Muscle of back (tissue), 11 donors: ENCODE results near the gene TNPO1. TPM values are rescaled to one million over a fixed set of nuclear protein-coding genes. Genes with fewer than 3 reads are reported as not detected.

Experiments
- DNase-seq, 3 donors: peaks; one replicate each; pipeline versions ENCODE4 v3.0.0 to v3.0.0-alpha.2; 2013
- polyA plus RNA-seq, 10 donors: library from polyadenylated mRNA; unstranded; fragments of 120-200 nt; gene quantifications; one replicate each; pipeline ENCODE4 v1.2.1, GENCODE V29; 2013; ENCODE audit not compliant: insufficient read length in 10 of 10

TNPO1 gene
- polyA plus RNA-seq, 10 donors = 62.0 to 106 (median 80.6) TPM

DNA sequence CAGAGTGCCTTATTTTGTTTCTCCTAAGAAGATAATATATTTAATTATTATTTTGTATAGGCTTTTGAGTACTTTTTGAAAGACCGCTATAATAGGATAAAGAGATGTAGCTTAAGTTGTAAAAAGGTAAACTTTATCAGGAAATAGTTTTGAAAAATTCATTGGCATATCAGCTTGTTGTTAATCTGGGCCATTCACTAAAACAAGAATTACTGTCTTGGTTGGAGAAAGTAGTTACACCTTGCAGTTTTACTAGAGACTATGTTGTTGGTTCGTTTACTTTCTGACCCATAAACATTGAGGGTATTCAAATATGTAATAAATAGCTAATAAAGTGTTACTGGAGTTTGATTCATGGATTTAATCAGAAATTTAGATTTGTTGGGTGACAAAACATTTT lies 33.7 kb downstream of the TNPO1 start:
- DNase-seq = no peak

GRCh38 chr5:72852356-72852755 lies 35.9 kb downstream of the TNPO1 start:
- no peak for DNase-seq

DNA sequence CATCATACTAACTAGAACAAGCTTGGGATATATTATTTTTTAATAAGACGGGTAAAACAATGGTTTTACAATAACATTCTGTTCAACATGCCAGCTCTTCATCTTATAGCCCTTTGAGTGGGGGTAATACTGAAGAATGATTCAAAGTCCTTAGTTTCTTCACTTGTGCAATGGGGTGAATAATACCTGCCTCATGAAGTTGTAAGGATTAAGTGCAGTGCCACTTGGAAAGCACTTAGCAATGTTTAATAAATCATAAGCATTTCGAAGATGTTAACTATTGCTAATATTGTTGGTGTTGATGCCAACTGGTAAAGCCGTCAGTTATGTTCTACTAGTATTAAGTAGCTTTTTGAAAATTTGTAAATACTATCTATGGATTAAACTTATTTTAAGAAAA lies 38.0 kb downstream of the TNPO1 start:
- no peak for DNase-seq

DNA sequence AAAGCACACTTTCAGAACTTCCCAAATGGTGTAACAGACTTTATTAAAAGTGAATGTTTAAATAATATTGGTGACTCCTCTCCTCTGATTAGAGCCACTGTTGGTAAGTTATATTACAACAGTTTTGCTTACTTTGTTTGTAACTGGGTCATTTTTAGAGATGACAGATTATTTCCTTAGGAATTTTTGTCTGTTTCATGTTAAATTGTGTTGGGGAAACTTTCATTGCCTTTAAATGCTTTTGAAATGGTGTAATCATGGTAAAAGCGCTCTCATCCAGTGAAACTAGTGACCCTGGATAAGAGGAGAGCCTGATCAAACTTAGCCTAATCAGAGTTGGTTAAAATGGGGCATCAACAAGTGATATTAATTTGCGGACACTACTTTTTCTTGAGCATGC lies 39.4 kb downstream of the TNPO1 start:
- DNase-seq = no peak

- no peak for DNase-seq
Observed at GRCh38 chr5:72857396-72857795, 40.9 kb downstream of the TNPO1 start.

GRCh38 chr5:72859127-72859526 lies 42.7 kb downstream of the TNPO1 start:
- no peak for DNase-seq

DNA sequence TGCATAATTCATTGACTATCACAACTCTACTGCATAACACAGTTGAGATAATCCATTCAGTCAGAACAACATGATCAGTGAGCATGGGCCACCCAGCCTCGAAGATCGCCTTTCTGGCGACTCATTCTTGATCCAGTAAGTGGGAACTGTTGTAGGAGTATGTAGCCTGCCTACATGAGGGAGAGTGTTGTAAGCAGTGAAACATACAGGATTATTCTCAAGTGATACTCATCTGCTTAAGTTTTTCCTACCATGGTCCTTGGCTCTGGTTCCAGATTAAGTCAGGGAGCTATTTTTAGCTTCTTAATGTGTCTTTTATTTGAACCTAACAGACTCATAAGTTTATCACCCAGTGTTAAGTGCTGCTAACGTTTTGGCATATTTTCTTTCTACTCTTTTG lies 44.0 kb downstream of the TNPO1 start:
- DNase-seq = peak; percentile 21 to 45 (median 32)

GRCh38 chr5:72871366-72872024 lies 55.0 kb downstream of the TNPO1 start:
- no peak for DNase-seq

DNA sequence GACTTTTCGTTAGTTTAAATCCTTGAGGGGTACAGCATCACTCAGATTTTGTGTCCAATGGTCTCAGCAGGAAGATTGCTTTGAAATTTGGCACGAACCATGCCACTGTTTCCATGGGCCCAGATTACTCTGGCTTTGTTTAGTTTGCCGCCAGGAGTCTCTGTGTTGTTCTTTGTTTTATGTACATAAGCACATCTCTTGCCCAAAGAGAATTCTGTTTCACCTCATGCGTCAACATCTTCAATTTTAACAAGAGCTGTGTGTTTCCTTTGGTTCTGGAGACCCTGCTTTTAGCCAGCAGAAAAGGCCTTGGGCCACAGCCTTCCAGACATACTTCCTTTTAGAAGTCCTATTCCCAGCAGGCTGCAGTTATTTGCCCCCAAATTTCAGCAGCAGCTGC lies 62.4 kb downstream of the TNPO1 start:
- no peak for DNase-seq

GRCh38 chr5:72882989-72883388 lies 66.5 kb downstream of the TNPO1 start:
- DNase-seq = no peak

GRCh38 chr5:72883850-72884249 lies 67.4 kb downstream of the TNPO1 start:
- DNase-seq = no peak

GRCh38 chr5:72884892-72885291 lies 68.4 kb downstream of the TNPO1 start:
- DNase-seq = no peak

- DNase-seq = no peak
Observed at GRCh38 chr5:72885824-72886223, 69.4 kb downstream of the TNPO1 start.

DNA sequence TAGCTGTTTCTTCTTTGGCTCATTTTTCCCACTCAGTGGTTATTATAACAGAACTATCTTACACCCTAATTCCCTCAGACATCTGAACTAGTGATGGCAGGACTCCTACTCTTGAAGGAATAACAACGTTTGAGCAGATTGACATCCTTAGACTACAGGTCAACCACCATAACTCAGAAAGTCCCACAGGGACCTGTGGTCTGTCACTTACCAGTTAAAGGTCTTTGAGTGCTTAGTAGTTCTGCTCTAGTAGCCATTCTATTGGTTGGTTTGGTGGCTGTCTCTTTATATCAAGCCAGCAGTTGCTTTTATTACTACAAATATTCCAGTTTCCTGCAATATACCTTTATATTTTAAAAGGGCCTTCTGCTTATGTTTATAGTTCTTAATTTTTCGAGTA lies 72.1 kb downstream of the TNPO1 start:
- DNase-seq = no peak

GRCh38 chr5:72889324-72889723 lies 72.9 kb downstream of the TNPO1 start:
- no peak for DNase-seq

DNA sequence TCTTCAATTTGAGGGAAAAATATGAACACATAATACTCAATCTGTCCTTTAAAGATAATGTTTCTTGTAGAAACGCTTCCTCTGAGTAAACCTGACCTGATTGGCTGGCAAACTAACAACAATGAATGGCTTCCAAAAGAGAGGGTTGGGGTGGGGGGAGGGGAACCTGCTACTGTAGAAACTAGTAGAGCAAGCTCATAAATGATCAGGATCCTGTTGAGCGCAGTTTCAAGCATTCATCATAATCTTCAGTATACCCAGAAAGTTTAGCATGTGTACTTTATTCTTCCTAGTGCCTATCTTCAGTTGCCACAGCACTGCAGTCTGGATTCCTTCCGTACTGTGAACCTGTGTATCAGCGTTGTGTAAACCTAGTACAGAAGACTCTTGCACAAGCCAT lies 76.4 kb downstream of the TNPO1 start:
- no peak for DNase-seq

- DNase-seq = no peak
Observed at GRCh38 chr5:72895758-72896157, 79.3 kb downstream of the TNPO1 start.

DNA sequence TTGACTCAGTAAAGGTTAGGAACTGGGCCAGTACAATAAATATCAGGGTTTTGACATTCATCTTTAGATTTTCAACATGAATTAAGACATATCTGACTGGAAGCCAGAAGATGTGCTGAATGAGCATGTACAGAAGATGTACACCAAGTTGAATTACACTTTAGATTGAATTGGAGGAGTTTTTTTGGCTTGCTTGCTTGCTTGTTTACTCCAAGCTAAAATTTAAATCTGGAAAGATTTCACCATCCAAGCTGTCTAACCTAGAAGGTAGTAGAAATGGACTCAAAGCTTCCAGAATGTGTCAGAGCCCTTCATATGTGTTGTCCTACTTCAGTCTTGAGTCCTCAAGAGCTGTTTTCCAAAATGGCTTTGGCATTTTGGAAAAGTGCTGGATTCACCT lies 90.3 kb downstream of the TNPO1 start:
- no peak for DNase-seq

DNA sequence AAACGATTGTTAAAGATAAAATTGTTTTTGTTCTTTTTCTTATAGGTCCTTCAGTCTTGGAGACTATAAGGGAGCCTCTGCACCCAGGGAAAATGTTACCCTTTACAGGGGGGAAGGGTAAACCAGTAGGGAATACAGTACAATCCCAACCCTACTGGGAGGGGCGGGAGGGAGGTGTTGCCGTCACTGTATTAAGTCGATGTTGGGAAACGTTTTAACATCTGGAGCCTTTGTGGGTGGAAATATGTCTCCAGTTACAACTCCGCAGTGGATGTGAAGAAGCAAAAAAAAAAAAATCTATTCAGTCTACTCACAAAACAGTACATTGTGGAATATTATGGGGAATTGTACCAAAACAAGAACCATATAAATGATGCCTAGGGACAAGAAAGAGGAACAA lies 92.2 kb downstream of the TNPO1 start:
- DNase-seq = peak in 2 of 3 donors; percentile 17 to 47

- DNase-seq = no peak
Observed at GRCh38 chr5:72917371-72917776, 100.9 kb downstream of the TNPO1 start.

DNA sequence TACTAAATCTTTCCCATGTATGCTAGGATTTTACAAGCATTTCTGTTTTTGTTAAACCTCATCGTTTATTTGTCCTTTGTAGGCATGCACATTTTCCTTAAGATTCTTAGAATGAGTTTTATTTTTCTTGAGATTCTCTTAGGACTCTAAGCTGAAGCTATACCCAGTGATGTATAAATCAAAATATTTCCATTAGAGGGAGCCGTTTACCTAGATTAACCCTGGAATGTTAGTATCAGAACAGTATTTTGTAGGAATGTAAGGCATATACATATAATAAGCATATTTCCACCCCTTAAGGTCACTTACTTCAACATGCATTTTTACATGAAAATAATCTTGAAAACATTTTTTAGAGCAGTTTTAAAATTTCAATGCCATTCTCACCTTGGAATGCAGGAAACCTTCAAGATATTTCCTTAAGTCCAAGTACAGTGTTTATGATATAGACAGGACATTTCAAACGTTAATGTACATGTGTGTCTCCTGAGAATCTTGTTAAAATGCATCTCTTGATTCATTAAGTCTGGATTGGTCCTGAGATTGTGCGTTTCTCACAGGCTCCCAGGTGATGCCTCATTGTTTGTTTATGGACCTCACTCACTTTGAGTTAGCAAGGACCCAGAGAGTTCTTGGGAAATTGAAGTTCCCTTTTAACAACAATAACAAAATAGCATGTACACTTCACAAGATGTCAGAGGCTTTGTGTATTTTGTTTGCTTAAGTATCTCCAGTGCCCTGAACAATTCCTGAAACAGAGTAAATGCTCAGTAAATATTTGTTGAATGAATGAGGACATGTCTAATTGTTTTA lies 104.4 kb downstream of the TNPO1 start:
- DNase-seq = peak in 2 of 3 donors; percentile 21 to 30

- DNase-seq = no peak
Observed at GRCh38 chr5:72921886-72922285, 105.4 kb downstream of the TNPO1 start.

DNA sequence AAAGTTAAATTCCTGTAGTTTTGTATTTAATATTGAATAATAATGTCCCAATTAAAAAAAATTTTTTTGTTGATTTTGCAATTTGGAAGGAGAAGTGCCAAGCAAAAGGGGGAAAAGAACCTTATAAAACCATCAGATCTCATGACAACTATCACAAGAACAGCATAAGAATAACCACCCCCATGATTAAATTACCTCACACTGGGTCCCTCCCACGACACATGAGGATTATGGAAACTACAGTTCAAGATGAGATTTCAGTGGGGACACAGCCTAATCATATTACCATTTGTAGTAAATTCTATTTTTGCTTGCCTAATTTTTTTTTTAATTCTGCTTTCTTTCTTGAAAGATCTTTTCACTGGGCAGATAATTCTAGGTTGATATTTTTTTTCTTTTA lies 106.0 kb downstream of the TNPO1 start:
- no peak for DNase-seq
